Smooth muscle cell of the brain vasculature (primary cell): ENCODE data around the gene WDR7.
A peak's percentile ranks its signal among the peaks of the same experiment; 100 is the strongest.

Experiments
- DNase-seq: peaks from one replicate; pipeline ENCODE4 v3.0.0-alpha.2; 2012; ENCODE audit warnings: low read depth, low spot score

WDR7 gene

GRCh38 chr18:56888978-56889377 lies 237.8 kb downstream of the WDR7 start:
- DNase-seq = no peak

- no peak for DNase-seq
These were observed 238.5 kb downstream of the WDR7 start for GRCh38 chr18:56889621-56890020.

- DNase-seq = peak; percentile 66
These were observed 239.5 kb downstream of the WDR7 start for GRCh38 chr18:56890632-56891031.

GRCh38 chr18:56891116-56891515 lies 240.0 kb downstream of the WDR7 start:
- DNase-seq = no peak

- DNase-seq = no peak
These were observed 240.7 kb downstream of the WDR7 start for GRCh38 chr18:56891870-56892269.

- DNase-seq = no peak
These were observed 246.0 kb downstream of the WDR7 start for GRCh38 chr18:56897122-56897521.

- no peak for DNase-seq
These were observed 248.5 kb downstream of the WDR7 start for GRCh38 chr18:56899660-56900059.

GRCh38 chr18:56900195-56901094 lies 249.3 kb downstream of the WDR7 start:
- DNase-seq = no peak

- no peak for DNase-seq
These were observed 250.8 kb downstream of the WDR7 start for GRCh38 chr18:56901919-56902318.

- no peak for DNase-seq
These were observed 251.5 kb downstream of the WDR7 start for GRCh38 chr18:56902653-56903052.

GRCh38 chr18:56903686-56904085 lies 252.5 kb downstream of the WDR7 start:
- DNase-seq = no peak

GRCh38 chr18:56907771-56908170 lies 256.6 kb downstream of the WDR7 start:
- no peak for DNase-seq

- DNase-seq = no peak
These were observed 259.1 kb downstream of the WDR7 start for GRCh38 chr18:56910237-56910636.

- no peak for DNase-seq
These were observed 259.8 kb downstream of the WDR7 start for GRCh38 chr18:56910967-56911366.

- DNase-seq = no peak
These were observed 262.8 kb downstream of the WDR7 start for GRCh38 chr18:56913941-56914340.

- DNase-seq = no peak
These were observed 268.0 kb downstream of the WDR7 start for GRCh38 chr18:56919190-56919589.

GRCh38 chr18:56921896-56922480 lies 270.8 kb downstream of the WDR7 start:
- DNase-seq = no peak

GRCh38 chr18:56926734-56927133 lies 275.6 kb downstream of the WDR7 start:
- DNase-seq = no peak

GRCh38 chr18:56927786-56928185 lies 276.6 kb downstream of the WDR7 start:
- no peak for DNase-seq

- DNase-seq = no peak
These were observed 278.7 kb downstream of the WDR7 start for GRCh38 chr18:56929886-56930285.

- no peak for DNase-seq
These were observed 282.3 kb downstream of the WDR7 start for GRCh38 chr18:56933472-56933871.

GRCh38 chr18:56934131-56934530 lies 283.0 kb downstream of the WDR7 start:
- DNase-seq = no peak

- DNase-seq = no peak
These were observed 283.7 kb downstream of the WDR7 start for GRCh38 chr18:56934906-56935305.
